T-helper 2 cell treated with Interferon-gamma antibody and Interleukin-4, amounts not matched to agents 100 ng/mL and 5 ng/mL, for 36 hours (primary cell): ENCODE results near the gene NT5DC1. TPM values are rescaled to one million over a fixed set of nuclear protein-coding genes. Genes with fewer than 3 reads are reported as not detected.

Source experiments
- intact Hi-C: fragments of 100-400 bp; cut with micrococcal nuclease; formaldehyde crosslinking; loops from one replicate; pipeline ENCODE4 v1.15.1; 2023
- total RNA-seq: library from RNA; stranded (reverse); gene quantifications from 2 replicates; pipeline ENCODE4 v1.2.3, GENCODE V29; 2022

NT5DC1 gene
- total RNA-seq, 1 donor from 2014 or later = 47.9 TPM

DNA sequence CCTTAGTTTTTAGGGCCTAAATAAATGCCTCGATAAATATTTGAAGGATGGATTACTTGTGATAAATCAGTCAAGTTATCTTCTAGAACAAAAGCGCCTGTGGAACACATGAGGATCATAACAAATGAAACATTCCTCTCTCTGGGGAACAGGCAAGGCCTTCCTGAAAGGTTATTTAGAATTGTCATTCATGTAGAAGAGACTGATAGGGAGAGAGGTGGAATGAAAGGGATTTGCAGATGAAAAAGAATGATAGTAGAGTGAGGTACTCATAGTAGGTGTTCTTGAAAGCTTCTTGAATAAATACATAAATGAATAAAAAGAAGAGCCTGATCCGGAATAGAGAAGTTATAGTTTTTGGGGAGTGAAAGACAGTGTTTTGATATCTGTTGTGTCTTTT lies 122.7 kb downstream of the NT5DC1 start:
- intact Hi-C loops = no loop called here

DNA sequence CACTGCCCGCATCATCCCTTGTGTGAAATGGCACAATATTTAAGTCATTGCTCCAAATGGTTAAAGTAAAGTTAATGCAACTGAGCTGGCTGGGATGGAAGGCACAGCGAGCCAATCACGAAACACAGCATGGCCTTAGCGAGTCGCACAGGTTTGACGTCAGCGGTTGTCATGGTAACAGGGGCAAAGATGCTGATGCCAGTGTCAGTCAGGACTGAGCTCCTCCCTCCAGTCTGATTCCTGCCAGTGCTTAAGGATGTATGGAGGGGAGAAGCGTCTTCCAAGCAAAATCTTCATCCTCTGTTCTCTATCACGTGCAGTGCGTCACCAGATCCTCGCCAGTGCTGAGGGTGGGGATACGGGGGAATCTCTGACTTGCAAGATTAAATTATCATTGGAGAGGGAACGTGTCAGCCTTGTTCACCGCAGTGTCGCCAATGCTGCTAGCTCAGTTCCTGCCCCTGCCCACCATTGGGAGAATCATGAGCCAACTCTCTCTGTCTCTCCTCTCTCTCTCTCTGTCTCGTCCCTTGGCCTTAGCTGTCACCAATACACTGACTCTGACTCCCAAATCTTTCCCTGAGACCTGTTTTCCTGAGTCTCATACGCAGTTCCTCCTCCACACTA lies 128.7 kb downstream of the NT5DC1 start:
- intact Hi-C loops = no loop called here

DNA sequence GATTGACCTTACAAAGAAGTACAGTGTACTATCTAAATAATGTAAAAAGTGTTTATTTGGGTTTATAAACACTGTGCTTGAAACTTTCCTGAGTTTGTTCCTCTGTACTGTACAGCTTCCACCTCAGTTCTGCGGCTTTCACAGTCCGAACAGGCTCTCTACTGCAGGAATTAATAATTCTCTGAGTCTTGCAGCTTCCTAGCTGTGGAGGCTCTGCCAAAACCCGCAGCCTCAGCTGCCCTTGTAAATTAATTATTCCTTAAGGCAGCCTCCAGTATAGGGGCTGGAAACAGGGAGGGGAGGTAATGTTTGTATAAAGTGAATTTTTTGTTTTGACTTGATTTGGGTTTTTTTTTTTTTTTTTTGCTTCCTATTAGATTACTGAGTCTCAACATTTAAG lies 134.0 kb downstream of the NT5DC1 start:
- intact Hi-C loops = no loop called here

DNA sequence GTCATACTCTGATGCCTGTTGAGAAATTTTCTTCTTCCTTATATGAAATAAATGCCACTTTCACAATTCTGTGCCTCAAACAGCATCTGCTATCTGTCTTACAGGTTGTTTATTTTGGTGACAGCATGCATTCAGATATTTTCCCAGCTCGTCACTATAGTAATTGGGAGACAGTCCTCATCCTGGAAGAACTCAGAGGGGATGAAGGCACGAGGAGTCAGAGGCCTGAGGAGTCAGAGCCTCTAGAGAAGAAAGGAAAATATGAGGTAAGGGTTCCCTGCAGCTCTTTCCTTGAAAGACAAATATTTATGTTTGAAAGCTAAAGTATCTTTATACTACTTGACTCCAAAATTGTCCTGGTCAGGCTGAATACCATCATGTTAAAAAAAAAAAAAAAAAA lies 137.4 kb downstream of the NT5DC1 start:
- intact Hi-C loops = no loop called here

DNA sequence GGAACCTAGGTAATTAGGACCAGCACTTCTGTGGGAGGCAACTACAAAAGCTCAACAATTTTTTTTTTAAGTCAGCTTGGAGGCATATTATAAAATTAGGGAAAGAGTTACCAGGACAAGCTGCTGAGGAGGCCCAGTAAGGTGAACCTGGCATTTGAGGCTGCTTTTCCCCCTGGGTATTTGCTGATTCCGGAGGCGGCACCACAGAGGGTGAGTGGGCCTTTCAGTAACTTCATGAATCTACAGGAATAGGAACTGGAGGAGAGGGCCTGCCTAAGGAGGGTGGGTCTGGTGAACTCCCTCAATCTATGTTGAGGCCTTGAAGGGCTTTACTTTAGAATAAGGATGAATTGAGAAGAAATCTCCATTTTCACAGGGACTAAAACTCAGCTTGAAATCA lies 138.6 kb downstream of the NT5DC1 start:
- intact Hi-C loops = no loop called here

DNA sequence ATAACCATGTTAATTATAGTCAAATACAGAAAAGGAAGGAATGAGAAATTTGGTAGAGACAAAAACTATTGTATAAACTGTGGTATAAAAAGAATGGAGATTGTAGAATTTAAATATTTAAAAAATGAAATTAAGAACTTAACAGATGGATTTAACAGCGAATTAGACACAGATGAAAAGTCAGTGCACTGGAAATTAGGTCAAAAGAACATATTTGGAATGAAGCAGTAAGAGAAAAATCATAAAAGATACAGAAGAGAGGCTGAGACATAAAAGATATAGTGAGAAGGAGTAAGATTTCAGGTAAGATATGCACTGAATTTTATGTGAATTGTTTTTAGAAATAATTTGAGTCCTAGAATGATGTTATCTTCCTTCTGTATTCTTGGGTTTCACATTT lies 139.2 kb downstream of the NT5DC1 start:
- intact Hi-C loops = no loop called here

DNA sequence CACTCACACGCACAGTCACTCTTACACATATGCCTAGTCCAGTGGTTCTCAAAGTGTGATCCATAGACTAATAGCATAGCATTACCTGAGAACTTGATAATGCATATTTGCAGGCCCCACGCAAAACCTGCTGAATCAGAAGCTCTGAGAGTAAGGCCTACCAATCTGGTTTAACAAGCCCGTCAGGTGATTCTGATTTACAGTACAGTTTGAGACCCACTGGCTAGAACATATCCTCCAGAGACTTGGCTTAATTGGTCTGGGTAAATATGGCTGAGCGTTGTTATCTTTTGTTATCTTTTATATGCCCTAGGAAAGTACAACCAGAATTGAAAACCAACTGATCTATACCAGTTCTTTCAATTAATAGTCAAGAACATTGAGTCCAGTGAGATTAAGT lies 143.6 kb downstream of the NT5DC1 start:
- intact Hi-C loops = no loop called here

DNA sequence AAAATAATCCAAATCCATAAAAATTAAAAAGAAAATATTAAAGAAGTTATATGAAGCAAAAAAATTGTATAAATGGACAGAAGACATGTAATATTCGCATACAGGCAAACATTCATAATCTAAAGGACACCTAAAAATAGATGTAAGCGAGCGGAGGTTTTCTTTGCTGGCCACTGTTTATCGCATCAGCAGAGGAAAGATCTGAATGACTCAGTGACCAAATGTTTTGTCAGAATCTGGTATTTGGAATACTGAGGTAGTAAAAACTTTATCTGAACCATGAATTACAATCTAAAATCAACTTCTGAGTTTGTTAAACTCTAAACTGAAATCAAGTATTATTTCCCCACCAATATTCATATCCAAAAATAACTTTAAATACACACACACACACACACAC lies 145.4 kb downstream of the NT5DC1 start:
- intact Hi-C loops = no loop called here

DNA sequence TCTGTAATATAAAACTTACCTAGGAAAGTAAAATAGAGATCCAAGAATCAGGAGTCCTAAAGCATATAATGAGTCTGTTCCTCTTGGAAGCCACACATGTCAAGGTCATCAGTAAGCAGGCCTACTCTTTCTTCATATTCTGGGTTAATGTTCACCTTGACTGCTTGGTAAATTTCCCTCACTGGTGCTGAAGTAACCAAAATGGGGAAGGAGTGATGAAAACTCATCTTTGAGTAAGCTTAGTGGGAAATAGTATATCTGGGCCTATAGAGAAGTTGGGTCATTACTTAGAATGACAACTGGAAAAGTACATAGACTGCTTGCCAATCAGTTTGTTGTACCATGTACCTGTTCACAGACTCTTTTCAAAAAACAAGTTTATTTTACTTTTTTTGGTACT lies 146.6 kb downstream of the NT5DC1 start:
- intact Hi-C loops = no loop called here

DNA sequence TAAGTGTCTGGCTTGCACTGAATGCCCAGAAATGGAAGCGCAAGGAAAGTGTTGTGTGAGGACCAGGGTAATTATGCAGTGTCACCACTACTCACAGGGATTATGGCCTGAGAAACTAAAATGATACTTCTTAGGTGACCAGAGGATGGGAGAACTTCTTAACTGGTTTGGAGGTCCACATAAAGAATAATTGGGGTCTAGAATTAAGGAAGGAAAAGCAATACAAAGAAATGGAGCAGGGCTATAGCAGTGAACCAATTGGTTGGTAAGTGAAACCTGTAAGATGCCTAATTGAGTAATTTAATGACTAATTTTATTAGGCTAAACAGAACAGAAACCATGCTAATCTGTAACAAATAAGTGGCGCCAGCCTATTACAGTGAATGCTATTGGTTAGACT lies 147.9 kb downstream of the NT5DC1 start:
- intact Hi-C loops = no loop called here

DNA sequence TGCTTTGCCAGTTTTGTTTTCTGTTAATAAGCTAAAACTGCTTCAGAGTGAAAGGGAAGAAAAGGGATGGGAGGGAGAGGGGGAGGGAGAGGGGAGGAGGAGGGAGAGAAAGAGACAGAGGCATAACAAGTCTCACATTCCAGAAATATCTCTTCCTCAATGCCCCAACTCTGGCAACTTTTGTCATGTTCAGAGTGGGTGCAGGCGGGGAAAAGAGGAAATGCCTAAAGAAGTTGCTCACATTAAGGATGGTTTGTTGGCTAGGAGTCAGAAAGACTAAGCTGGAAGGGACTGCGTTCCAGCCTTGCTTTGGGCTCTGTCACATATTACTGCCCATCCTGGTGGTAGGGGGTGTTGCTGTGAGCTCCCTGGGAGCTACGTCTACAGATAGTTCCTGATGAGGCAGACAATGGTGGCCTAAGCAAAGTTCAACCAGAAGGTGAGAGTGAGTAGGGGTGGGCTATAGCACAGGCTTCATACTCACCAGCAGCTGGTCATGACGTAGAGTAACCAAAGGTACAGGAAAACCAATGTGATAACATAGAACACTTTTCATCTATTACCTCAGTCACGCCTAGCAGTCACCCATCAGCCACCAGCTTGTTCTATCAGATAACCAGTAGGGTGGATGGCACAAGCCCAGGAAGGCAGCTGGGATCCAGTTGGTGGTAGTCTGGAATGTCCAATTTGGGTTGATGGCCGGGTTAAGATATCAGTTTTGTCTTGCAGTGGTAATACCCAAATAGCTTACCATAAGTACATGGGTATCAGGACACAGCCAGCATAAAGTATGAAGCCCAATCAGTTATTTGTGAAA lies 151.1 kb downstream of the NT5DC1 start:
- intact Hi-C loops = loop anchor here (5.0 to 10.0 kb wide), 3 partner anchors 416 to 1423 kb away; partner anchors contain the start of genes GOPC, NUS1 and ZUP1

DNA sequence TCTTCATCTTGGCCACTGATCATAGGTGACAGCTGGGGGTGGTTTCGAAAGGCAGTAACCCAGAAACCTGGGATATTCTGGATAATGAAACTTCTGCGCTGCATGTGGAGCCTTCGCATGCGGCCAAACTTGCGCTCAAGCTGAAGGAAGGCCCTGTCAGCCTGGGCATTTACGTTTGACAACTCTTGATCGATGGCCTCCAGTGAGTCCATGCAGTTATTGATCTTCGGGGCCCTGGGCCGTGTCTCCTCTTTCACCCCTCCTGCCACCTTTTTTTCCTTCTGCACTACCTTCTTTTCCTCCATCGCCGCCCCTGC lies 152.5 kb downstream of the NT5DC1 start:
- intact Hi-C loops = loop anchor here (5.0 to 10.0 kb wide), 3 partner anchors 414 to 1422 kb away; partner anchors contain the start of genes GOPC, NUS1 and ZUP1

DNA sequence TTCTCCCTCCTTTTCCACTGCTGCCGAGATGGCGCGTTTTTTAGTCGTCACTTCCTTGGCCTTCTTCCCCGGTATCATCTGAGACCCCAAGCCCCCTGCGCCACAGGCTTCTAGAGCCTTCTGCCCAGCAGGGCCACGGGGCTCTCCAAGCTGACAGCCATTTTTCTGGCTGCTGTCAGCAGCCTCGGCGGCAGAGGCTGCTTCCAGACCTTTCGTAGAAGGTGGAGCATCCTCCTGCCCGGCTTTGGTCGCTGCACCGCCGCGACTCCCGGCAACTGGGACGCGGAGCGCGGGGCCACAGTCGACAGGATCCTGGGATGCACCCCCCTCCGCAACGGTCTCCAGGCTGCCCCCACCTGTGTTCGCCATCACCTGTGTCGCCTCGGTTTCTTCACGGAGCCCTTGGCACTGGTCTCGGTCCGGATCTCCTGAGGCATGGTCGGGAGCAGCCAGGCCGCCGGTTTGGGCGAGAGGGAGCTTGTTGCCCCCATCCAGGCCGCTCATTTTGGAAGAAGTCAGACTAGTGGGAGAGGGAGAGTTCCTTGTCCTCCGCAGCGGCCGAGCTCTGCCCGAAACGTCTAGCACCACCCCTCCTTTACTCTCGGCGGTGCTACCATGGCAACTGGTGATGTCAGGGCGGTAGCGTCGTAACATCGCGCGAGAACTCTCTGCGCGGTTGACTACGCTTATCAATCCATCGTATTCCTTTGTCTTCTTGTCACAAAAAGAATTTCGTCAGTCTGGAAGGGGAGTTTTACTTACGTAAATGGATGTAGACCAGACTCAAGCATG lies 153.0 kb downstream of the NT5DC1 start, which contains the start of gene TSPYL4:
Gene TSPYL4, minus strand, starts transcription at position 571 of the 792 bp plus-strand sequence. Its CDS starts 67 bp downstream, at position 504.
- intact Hi-C loops = loop anchor here (1.0 to 10.0 kb wide), 7 partner anchors 15 to 1421 kb away; partner anchors contain the start of genes GOPC, NT5DC1, NUS1 and RWDD1

DNA sequence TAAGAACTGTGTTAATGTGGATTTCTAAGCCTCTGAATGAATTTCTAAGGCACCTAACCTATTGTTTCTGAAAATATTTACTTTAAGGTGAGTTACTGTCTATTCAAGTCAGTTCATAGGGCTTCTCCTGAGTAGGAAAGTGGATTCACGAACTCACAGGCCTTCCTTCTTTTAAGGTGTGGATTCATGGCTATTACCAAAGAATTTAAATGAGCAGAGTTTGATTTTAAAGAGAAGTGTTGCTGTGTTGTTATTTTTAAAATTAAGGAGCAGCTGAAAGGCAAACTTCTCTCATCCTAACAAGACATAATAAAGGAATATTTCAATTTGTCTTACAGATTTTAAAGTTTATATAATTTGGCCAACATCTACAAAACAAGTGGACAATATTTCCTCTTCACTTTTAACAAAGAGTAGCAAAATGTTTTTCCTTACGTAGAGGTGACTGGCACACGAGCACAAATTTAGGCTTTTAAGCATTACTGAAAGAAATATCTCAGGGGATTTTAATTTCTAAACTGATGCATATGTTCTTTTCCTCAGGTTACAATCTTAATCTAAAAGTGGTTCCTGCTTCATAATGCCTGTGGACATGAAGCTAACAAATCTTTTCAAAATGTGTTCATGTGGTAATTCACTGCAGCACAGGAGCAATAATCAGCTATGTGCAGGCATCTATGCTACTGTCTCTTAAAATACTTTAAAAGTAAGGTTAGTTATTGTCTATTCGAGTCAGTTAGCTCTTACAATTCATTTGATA lies 153.8 kb downstream of the NT5DC1 start:
- intact Hi-C loops = loop anchor here (1.0 to 10.0 kb wide), 7 partner anchors 14 to 1420 kb away; partner anchors contain the start of genes GOPC, NT5DC1, NUS1 and RWDD1

DNA sequence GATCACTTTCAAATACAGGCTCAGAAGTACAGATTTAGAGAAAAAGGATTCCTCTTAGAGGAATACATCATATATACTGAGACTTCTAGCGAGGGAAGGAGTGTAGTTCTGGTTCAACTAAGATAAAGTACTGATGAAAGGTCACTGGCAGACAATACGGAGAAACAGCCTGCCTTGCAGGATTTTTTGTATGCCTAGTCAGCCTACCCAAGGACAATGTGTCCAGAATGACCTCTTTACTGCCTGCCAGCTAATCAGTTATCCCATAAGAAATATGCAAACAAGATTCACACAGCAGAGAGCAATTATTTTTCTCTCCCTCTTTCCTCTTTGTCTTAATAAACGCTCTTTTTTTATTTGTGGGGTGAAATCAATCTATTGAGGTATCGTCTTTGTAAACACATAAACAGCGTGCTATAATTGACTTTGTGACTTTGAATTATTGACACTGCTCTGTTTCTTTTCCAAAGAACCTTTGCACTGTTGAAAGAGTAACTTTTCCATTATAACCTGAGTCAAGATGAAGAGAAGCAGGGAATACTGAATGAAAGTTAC lies 154.7 kb downstream of the NT5DC1 start:
- intact Hi-C loops = loop anchor here (2.0 to 10.0 kb wide), 4 partner anchors 13 to 1419 kb away; partner anchors contain the start of genes GOPC, NT5DC1 and NUS1

DNA sequence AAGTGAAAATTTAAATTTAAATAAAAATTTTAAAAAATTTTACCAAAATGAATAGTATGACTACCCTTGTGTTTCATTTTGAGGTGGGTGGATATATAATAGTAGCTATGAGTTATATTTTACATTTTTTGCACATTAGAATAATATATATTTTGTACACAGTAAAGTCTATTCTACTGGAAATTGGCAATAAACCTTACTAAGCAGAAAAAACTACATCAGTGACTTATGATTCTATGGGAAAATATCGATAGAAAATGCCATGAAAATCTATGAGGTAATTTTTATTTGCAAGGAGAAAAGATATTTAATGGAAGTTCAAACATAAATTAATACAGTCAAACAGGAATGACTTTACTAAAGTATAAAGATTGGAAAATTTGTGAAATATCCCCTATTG lies 156.0 kb downstream of the NT5DC1 start:
- intact Hi-C loops = loop anchor here (10.0 kb wide), 2 partner anchors 1348 to 1418 kb away; partner anchors contain the start of genes GOPC and NUS1

DNA sequence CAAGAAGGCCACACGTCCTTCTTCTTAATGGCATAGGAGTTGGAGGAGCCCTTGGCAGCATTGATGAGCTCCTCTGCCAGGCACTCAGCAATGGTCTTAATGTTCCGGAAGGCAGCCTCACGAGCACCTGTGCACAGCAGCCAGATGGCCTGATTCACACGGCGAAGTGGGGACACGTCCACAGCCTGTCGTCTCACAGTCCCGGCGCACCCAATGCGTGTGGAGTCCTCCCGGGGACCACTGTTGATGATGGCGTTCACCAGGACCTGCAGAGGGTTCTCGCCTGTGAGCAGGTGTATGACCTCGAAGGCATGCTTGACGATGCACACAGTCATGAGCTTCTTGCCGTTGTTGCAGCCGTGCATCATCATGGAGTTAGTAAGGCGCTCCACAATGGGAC lies 157.9 kb downstream of the NT5DC1 start:
- intact Hi-C loops = loop anchor here (10.0 kb wide), 2 partner anchors 1346 to 1416 kb away; partner anchors contain the start of genes GOPC and NUS1

DNA sequence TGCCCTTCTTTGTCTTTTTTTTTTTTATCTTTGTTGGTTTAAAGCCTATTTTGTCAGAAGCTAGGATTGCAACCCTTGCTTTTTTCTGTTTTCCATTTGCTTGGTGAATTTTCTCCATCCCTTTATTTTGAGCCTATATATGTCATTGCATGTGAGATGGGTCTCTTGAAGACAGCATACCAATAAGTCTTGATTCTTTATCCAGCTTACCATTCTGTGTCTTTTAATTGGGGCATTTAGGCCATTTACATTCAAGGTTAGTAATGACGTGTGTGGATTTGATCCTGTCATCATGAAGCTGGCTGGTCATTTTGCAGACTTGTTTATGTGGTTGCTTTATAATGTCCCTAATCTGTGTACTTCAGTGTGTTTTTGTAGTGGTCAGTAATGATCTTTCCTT lies 162.7 kb downstream of the NT5DC1 start:
- intact Hi-C loops = no loop called here

DNA sequence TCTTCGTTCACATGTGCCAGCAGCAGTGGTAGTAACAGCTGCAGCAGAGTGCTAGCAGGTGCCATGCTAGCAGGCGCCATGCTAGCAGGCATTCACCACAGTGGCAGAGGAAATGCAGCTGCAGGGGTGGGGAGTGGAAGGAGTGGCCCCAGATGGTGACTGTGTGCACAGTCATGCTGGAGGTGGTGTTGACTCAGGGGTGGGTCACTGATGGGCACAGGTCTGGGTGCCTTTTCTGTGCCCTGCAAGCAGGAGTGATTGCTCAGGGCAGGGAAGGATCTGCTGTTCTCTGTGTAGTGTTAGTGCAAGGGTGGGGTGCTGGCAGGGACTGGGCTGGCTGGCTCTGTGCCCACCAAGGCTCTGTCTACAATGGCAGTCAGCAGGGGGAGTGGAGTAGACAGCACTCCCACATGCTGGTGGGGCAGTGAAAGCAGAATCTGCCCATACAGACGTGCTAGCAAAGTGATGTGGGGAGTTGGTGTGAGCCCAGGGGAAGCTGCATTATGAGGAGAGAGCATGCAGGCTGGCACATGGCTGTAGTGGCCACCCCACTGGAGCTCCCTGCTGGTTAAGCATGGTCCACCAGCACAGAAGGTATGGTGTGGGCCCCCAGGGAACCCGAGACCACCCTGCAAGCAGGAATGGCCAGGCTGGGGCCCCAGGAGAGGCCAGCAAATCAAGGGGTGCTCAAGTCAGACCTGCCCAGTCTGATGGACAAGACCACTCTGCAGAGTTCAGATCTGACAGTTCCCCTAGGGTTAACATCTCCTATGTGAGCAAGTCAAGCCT lies 164.6 kb downstream of the NT5DC1 start:
- intact Hi-C loops = no loop called here

DNA sequence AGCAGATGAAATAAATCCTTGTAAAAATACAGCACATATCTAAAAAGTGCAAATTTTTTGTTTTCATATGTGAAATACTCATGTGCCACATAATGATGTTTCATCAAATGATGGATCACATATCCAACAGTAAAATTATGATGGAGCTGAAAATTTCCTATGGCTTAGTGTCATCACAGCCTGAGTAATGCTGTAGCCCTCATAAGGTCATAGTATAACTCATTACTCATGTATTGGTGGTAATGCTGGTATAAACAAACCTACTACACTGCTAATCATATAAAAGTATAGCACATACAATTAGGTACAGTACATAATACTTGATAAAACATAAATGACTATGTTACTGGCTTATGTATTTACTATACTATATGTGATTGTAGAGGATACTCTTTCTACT lies 166.2 kb downstream of the NT5DC1 start:
- intact Hi-C loops = no loop called here
